ENCODE data around the gene SH3BP1.
A peak's percentile ranks its signal among the peaks of the same experiment; 100 is the strongest.
"Not testable (repeated sequence)": the region's sequence is repeated elsewhere in the genome, so short reads cannot be mapped to it uniquely, and the experiment has no call there.

Gene SH3BP1

DNA sequence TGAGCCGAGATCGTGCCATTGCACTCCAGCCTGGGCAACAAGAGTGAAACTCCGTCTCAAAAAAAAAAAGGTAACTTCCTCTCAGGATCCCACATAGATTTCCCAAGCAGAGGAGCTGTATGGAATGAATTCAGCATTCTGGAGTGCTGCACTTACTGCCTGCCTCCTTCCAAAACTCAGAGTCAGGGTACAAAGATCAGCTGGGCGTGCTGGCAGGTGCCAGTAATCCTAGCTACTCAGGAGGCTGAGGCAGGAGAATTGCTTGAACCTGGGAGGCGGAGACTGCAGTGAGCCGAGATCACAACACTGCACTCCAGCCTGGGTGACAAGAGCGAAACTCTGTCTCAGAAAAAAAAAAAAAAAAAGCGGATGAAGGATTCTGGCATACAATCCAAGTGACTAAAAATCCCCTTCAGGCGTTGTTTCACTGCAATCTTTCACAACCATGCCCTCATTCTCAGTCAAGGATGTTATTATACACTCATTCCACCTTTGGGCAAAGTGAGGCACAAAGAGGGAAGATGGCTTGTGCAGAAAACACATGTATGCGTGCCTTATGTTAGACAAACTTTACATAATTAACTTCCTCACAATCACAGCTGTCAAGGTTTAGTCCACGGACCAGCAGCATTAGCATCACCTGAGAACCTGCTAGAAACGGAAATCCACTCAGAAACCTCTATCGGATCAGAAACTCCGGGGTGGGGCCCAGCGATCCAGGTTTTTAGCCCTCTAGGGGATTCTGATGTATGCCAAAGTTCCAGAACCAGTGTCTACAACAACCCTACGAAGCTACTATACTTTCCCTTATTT, 45.5 kb downstream of the SH3BP1 start:
- Histone ChIP-seq H3K4me3 (ENCODE audit: low read length) (no peak overlapping the region), H3K9ac (ENCODE audit: low read length) (no peak overlapping the region), H3K9me3 (ENCODE audit: control insufficient read depth, low read length) (no peaks in the 10 kb centered on the region), H3K27me3 (ENCODE audit: control insufficient read depth, insufficient read depth, low read length) (no peaks in the 10 kb centered on the region), H3K36me3 (ENCODE audit: control insufficient read depth, insufficient read depth, low read length) (no peaks in the 10 kb centered on the region), H3K4me1 (ENCODE audit: control insufficient read depth, insufficient read depth, low read length) (peaks cover 33% of the 10 kb centered on the region)

DNA sequence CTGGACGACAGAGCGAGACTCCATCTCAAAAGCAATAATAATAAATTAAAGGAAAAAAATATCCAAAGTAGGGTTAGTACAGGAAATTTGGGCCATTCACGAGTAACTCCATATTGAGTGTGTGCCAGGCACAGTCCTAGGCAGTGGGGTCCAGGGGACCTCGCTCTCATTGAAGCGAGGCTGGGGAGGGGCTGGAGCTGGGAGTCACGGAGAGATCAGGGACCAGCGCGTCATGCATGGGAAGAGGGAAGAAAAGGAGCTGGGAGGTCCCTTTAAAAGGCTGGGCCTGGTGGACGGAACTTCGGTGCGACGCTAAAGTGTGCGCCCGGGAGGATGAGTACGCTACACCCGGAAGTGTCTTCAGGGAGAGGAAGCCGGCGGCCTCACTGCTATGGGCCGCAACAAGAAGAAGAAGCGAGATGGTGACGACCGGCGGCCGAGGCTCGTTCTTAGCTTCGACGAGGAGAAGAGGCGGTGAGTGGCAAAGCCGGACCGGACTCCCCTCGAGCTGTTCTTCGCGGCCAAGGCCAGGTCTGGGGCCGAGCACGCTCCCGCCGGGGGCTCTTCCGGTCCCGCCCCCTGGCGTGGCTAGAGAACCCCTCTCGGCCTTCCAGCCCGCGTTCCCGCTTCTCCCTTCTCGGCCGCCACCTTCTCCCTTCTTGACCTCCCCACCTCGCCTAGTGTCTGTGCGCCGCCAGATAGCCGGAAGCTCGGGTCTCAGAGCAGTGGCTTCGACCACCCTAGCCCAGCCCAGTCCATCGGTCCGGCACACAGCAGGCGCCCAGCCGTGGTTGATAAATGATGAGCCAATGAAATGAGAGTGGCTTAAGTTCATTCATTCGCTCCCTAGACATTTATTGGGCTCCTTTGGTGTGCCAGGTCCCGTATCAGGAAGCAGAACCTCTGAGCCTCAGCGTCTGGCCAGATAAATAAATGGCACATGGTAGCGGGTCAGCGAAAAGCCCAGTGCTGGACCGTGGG, 46.8 kb downstream of the SH3BP1 start, which contains the start of gene NOL12:
Gene NOL12, plus strand, starts transcription at position 342 of the 981 bp plus-strand sequence. Its CDS starts 50 bp downstream, at position 392.
- Histone ChIP-seq H3K4me3 (ENCODE audit: low read length) (peak within 1 kb of the TSS; percentile 97), H3K9ac (ENCODE audit: low read length) (peak within 1 kb of the TSS; percentile 96), H3K9me3 (ENCODE audit: control insufficient read depth, low read length) (no peaks in the 10 kb centered on the region), H3K27me3 (ENCODE audit: control insufficient read depth, insufficient read depth, low read length) (no peaks in the 10 kb centered on the region), H3K4me1 (ENCODE audit: control insufficient read depth, insufficient read depth, low read length) (peaks cover 31% of the 10 kb centered on the region), H3K36me3 (ENCODE audit: control insufficient read depth, insufficient read depth, low read length) (no peaks in the 10 kb centered on the region)

DNA sequence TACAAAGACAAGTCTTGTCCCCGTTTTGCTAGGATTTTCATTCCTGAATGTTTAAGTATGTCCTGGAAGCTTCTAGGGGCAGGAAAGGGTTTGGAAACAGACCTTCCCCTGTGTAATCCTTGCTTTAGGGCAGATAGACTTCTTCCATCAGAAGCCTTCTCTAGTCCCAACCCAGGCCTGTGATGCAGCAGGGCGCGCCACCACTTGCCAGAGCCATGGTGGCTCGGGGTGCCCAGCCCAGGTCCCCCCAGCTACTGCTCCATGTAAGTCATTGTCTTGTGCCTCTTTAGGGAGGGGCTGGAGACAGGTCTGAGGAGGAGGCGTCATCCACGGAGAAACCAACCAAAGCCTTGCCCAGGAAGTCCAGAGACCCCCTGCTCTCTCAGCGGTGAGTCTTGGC, 50.9 kb downstream of the SH3BP1 start:
- Histone ChIP-seq H3K9me3 (ENCODE audit: control insufficient read depth, low read length) (no peaks in the 10 kb centered on the region), H3K27me3 (ENCODE audit: control insufficient read depth, insufficient read depth, low read length) (no peaks in the 10 kb centered on the region), H3K9ac (ENCODE audit: low read length) (no peak overlapping the region)

DNA sequence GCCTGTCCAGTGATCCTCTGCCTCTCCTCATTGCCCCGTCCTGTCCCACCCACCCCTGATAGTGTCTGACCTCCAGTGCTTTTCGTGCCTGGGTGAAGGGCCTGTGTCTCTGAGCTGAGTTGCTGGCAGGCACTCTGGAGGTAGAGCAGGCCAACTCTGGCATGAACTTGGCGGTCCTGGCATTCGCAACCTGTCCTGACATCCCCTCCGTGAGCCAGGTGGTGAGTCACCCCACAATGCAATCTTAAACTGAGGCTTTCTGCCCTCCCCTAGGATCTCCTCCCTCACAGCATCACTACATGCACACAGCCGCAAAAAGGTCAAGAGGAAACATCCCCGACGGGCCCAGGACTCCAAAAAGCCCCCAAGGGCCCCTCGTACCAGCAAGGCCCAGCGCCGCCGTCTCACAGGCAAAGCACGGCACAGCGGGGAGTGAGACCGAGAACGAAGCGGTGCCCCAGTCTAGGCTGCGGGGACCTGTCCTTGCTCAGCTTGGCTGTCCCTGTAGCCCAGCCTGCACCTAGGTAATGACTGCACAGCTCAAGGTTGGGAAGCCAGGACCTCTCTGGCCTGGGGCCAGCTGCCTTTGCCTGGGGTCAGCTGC, 51.5 kb downstream of the SH3BP1 start:
- H3K4me1 ChIP-seq (ENCODE audit: control insufficient read depth, insufficient read depth, low read length): peaks cover 23% of the 10 kb centered on the region
- H3K4me3 ChIP-seq (ENCODE audit: low read length): no peak overlapping the region
- no peak overlapping the region for H3K9ac ChIP-seq (ENCODE audit: low read length)
- no peaks in the 10 kb centered on the region for H3K27me3 ChIP-seq (ENCODE audit: control insufficient read depth, insufficient read depth, low read length)
- H3K36me3 ChIP-seq (ENCODE audit: control insufficient read depth, insufficient read depth, low read length): no peaks in the 10 kb centered on the region
- H3K9me3 ChIP-seq (ENCODE audit: control insufficient read depth, low read length): no peaks in the 10 kb centered on the region

More for the DNA sequence above, 50.9 kb downstream of the SH3BP1 start:
- Histone ChIP-seq H3K4me3 (ENCODE audit: low read length) (no peak overlapping the region), H3K4me1 (ENCODE audit: control insufficient read depth, insufficient read depth, low read length) (peaks cover 25% of the 10 kb centered on the region), H3K36me3 (ENCODE audit: control insufficient read depth, insufficient read depth, low read length) (no peaks in the 10 kb centered on the region)

DNA sequence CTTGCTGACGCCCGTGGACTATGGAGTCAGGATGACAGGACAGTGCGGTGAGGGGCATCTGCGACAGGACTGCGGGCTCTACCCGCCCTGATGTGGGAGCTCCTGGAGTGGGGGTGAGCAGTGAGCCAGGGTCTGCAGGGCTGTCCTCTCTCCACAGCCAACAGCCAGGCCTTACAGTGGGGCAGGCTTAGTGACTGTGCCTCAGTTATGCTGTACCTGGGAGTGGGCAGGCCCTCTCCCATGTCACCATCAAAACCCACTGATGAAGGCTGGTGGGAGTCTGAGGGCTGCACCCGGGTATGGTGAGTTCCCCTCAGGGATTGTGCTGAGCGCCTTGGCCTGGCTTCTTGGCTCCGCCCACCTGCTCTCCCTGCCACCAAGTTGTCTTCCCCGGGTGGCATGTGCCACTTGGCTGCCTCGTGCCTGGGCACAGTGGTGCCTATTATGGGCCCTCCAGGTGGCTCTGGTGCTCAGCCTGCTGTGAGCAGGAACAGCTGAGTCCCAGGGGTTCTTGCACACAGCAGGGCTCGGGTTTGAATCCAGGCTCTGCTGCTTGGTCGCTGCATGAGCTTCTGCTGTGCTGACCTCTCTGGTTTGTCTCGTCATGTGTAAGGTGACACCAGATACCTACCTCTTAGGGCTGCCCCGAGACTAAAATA, 53.3 kb downstream of the SH3BP1 start:
- no peak overlapping the region for H3K9ac ChIP-seq (ENCODE audit: low read length)
- no peaks in the 10 kb centered on the region for H3K9me3 ChIP-seq (ENCODE audit: control insufficient read depth, low read length)
- H3K4me3 ChIP-seq (ENCODE audit: low read length): no peak overlapping the region
- H3K36me3 ChIP-seq (ENCODE audit: control insufficient read depth, insufficient read depth, low read length): no peaks in the 10 kb centered on the region
- peaks cover 32% of the 10 kb centered on the region for H3K4me1 ChIP-seq (ENCODE audit: control insufficient read depth, insufficient read depth, low read length)
- no peaks in the 10 kb centered on the region for H3K27me3 ChIP-seq (ENCODE audit: control insufficient read depth, insufficient read depth, low read length)

DNA sequence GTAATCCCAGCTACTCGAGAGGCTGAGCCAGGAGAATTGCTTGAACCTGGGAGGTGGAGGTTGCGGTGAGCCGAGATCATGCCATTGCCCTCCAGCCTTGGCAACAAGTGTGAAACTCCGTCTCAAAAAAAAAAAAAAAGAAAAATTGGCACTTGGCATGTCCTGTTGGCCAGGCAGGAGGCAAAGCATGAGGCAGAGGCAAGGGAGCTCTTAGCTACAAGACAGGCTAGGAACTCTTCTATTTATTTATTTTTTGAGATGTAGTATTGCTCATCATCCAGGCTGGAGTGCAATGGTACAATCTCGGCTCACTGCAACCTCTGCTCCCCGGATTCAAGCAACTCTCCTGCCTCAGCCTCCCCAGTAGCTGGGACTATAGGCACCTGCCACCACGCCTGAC, 54.7 kb downstream of the SH3BP1 start:
- H3K9me3 ChIP-seq (ENCODE audit: control insufficient read depth, low read length): not testable (repeated sequence)

DNA sequence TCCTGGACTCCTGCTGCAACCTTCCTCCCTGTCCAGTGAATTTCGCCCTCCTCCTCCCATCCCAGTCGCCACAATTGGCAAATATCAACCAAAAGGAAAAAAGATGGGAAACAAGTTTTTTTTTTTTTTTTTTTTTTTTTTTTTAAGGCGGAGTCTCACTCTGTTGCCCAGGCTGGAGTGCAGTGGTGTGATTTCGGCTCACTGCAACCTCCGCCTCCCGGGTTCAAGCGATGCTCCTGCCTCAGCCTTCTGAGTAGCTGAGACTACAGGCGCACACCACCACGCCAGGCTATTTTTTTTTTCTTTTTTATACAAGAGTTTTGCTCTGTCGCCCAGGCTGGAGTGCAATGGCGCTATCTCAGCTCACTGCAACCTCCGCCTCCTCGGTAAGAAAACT, 56.8 kb downstream of the SH3BP1 start:
- not testable (repeated sequence) for H3K27me3 ChIP-seq (ENCODE audit: control insufficient read depth, insufficient read depth, low read length); H3K36me3 ChIP-seq (ENCODE audit: control insufficient read depth, insufficient read depth, low read length); H3K9me3 ChIP-seq (ENCODE audit: control insufficient read depth, low read length); H3K4me3 ChIP-seq (ENCODE audit: low read length); H3K9ac ChIP-seq (ENCODE audit: low read length)
- peaks cover 25% of the 10 kb centered on the region for H3K4me1 ChIP-seq (ENCODE audit: control insufficient read depth, insufficient read depth, low read length)

More for the DNA sequence above, 54.7 kb downstream of the SH3BP1 start:
- not testable (repeated sequence) for H3K4me3 ChIP-seq (ENCODE audit: low read length); H3K27me3 ChIP-seq (ENCODE audit: control insufficient read depth, insufficient read depth, low read length); H3K36me3 ChIP-seq (ENCODE audit: control insufficient read depth, insufficient read depth, low read length); H3K9ac ChIP-seq (ENCODE audit: low read length)
- peaks cover 25% of the 10 kb centered on the region for H3K4me1 ChIP-seq (ENCODE audit: control insufficient read depth, insufficient read depth, low read length)

DNA sequence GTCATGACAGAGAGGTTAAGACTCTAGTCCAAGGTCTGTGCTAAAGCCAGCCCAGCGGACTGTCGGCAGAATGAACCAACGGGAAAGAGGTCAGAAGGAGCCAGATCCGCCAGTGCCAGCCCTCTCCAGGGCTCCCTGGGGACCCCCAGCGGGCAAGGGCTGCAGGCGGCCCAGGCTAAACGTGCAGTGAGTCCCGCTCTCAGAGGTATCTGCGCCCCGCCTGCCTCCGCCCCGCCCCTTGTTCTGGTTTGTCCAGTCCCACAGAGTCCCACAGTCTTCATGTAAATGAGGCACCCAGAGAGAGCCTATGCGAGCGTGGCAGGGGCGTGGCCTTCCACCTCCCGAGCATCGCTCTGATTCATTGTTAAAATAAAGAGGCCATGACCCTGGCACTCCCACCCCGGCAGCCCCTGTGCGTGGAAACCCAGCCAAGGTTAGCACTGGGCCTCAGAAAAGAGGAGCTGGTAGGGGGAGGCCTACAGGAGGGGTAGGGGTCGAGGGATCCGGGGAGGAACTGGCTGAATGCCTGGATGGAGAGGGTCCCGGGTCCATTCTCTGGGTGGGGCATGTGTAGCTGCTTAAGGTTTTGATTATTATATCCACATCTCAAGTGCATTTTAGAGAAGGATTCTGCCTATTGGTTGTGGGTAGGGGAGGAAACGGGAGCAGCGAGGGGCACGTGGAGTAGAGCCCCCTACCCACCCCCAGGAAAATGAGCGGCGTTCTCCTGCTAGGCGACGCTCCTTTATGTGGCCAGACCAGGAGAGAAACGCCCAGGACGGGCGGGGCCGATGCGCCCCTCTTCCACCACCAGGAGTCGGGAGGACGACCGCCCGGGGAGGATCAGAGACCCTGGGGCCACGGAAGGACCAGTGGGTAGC, 57.4 kb downstream of the SH3BP1 start, which contains the start of gene TRIOBP:
Gene TRIOBP, plus strand, starts transcription at position 392 of the 881 bp plus-strand sequence. CDS start 4,318 bp downstream, outside the sequence.
- no peak within 1 kb of the TSS for H3K9ac ChIP-seq (ENCODE audit: low read length)
- no peaks in the 10 kb centered on the region for H3K27me3 ChIP-seq (ENCODE audit: control insufficient read depth, insufficient read depth, low read length)
- no peak within 1 kb of the TSS for H3K4me3 ChIP-seq (ENCODE audit: low read length)

DNA sequence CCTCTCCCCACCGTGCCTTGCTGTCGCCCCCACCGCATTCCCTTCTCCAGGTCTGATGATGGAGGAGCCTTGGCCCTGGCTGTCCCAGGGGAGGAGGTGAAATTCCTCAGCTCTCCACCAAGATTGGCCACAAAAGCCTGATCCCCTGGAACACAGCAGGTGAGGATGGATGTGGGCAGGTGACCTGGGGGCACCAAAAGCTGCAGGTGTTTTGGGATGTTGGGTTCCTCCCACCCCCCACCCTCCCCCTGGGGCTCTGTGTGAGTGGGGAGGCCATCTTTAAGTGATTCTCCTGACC, 58.0 kb downstream of the SH3BP1 start:
- no peaks in the 10 kb centered on the region for H3K9me3 ChIP-seq (ENCODE audit: control insufficient read depth, low read length)
- H3K9ac ChIP-seq (ENCODE audit: low read length): no peak overlapping the region
- H3K36me3 ChIP-seq (ENCODE audit: control insufficient read depth, insufficient read depth, low read length): no peaks in the 10 kb centered on the region

More for the DNA sequence above, 57.4 kb downstream of the SH3BP1 start, which contains the start of gene TRIOBP:
- no peaks in the 10 kb centered on the region for H3K9me3 ChIP-seq (ENCODE audit: control insufficient read depth, low read length)
- no peaks in the 10 kb centered on the region for H3K36me3 ChIP-seq (ENCODE audit: control insufficient read depth, insufficient read depth, low read length)
- H3K4me1 ChIP-seq (ENCODE audit: control insufficient read depth, insufficient read depth, low read length): peaks cover 30% of the 10 kb centered on the region

DNA sequence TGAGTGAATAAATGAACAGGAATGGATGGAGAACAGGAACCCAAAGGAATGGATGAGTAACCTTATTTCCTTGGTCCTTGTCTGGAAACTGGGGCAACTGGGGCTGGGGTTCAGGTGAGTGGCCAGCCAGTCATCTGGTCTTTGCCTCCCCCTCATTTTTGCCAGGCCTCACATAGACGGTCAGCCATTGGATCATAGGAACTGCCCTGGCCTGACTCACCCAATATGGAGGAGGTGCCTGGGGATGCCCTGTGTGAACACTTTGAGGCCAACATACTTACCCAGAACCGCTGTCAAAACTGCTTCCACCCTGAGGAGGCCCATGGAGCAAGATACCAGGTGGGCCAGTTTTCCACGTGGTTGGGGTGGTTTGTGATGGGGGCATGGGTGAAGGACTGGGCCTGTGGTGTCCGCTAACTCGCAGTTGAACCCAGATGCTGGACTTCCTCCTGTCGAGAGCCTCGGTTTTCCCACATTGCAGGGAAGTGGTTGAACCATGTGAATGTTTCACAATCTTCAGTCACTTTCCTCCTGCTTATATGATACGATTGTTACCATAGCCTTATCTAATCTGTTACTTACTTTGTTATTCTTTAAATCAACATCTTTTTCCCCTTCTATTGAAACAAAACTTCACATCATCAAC, 61.8 kb downstream of the SH3BP1 start:
- Histone ChIP-seq H3K9ac (ENCODE audit: low read length) (no peak overlapping the region), H3K36me3 (ENCODE audit: control insufficient read depth, insufficient read depth, low read length) (no peaks in the 10 kb centered on the region), H3K27me3 (ENCODE audit: control insufficient read depth, insufficient read depth, low read length) (no peaks in the 10 kb centered on the region), H3K4me3 (ENCODE audit: low read length) (no peak overlapping the region), H3K4me1 (ENCODE audit: control insufficient read depth, insufficient read depth, low read length) (peaks cover 23% of the 10 kb centered on the region), H3K9me3 (ENCODE audit: control insufficient read depth, low read length) (no peaks in the 10 kb centered on the region)

More for the DNA sequence above, 58.0 kb downstream of the SH3BP1 start:
- no peaks in the 10 kb centered on the region for H3K27me3 ChIP-seq (ENCODE audit: control insufficient read depth, insufficient read depth, low read length)
- H3K4me3 ChIP-seq (ENCODE audit: low read length): no peak overlapping the region
- H3K4me1 ChIP-seq (ENCODE audit: control insufficient read depth, insufficient read depth, low read length): peaks cover 30% of the 10 kb centered on the region

Measured in mucosa of stomach (tissue), 1 donor.